Astrocyte (in vitro differentiated cells and primary cell): ENCODE measurements around the gene ATF6. TPM values are rescaled to one million over a fixed set of nuclear protein-coding genes. Genes with fewer than 3 reads are reported as not detected.

Experiments
- DNase-seq: peaks from one replicate; pipeline ENCODE4 v3.0.0-alpha.2; 2010; ENCODE audit warnings: low read depth
- FAIRE-seq: peaks from 2 replicates; lab custom pipeline; 2011; peaks lifted over from hg19 to GRCh38; lab: Jason Lieb, UNC
- H2AFZ ChIP-seq: 2 replicates; pipeline ENCODE4 v1.6.0; 2012; ENCODE audit warnings: low read depth, low read length, inconsistent platforms
- H3K27ac ChIP-seq: 2 replicates; pipeline ENCODE4 v1.5.1; 2011; ENCODE audit warnings: low read depth, low read length, inconsistent platforms
- H3K27me3 ChIP-seq: 2 replicates; pipeline ENCODE4 v1.6.0; 2011; ENCODE audit warnings: low read length, inconsistent platforms; ENCODE audit not compliant: insufficient read depth
- H3K36me3 ChIP-seq: 2 replicates; pipeline ENCODE4 v1.5.1; 2011; ENCODE audit warnings: low read length, inconsistent platforms; ENCODE audit not compliant: insufficient read depth
- H3K4me1 ChIP-seq: 2 replicates; pipeline ENCODE4 v1.5.1; 2011; ENCODE audit warnings: low read length, inconsistent platforms; ENCODE audit not compliant: insufficient read depth
- H3K4me2 ChIP-seq: 2 replicates; pipeline ENCODE4 v1.6.0; 2012; ENCODE audit warnings: low read length, inconsistent platforms
- H3K4me3 ChIP-seq: 2 replicates; pipeline ENCODE4 v1.5.1; 2011; ENCODE audit warnings: low read depth, mild to moderate bottlenecking, low read length, inconsistent platforms; ENCODE audit not compliant: insufficient read depth
- H3K79me2 ChIP-seq: 2 replicates; pipeline ENCODE4 v1.6.0; 2012; ENCODE audit warnings: mild to moderate bottlenecking, low read length, inconsistent platforms; ENCODE audit not compliant: insufficient read depth
- H3K9ac ChIP-seq: 2 replicates; pipeline ENCODE4 v1.6.0; 2012; ENCODE audit warnings: mild to moderate bottlenecking, low read length, inconsistent platforms
- H3K9me3 ChIP-seq: 2 replicates; pipeline ENCODE4 v1.5.1; 2012; ENCODE audit warnings: low read depth, mild to moderate bottlenecking, low read length, inconsistent platforms; ENCODE audit not compliant: insufficient read depth
- H4K20me1 ChIP-seq: 2 replicates; pipeline ENCODE4 v1.6.0; 2012; ENCODE audit warnings: low read length, inconsistent platforms; ENCODE audit not compliant: insufficient read depth
- H3K27ac Mint-ChIP-seq: one replicate; pipeline ENCODE4 v1.8.0; 2021; ENCODE audit warnings: mild to moderate bottlenecking, mixed read lengths; ENCODE audit not compliant: unreplicated experiment
- H3K27me3 Mint-ChIP-seq: one replicate; pipeline ENCODE4 v1.8.0; 2021; ENCODE audit warnings: low read depth, mixed read lengths; ENCODE audit not compliant: unreplicated experiment
- H3K36me3 Mint-ChIP-seq: one replicate; pipeline ENCODE4 v1.8.0; 2021; ENCODE audit warnings: low read depth, mixed read lengths; ENCODE audit not compliant: unreplicated experiment
- H3K4me1 Mint-ChIP-seq: one replicate; pipeline ENCODE4 v1.8.0; 2021; ENCODE audit warnings: low read depth, mixed read lengths; ENCODE audit not compliant: unreplicated experiment
- H3K4me3 Mint-ChIP-seq: one replicate; pipeline ENCODE4 v1.8.0; 2021; ENCODE audit warnings: mild to moderate bottlenecking, moderate library complexity, mixed read lengths; ENCODE audit not compliant: unreplicated experiment
- H3K9me3 Mint-ChIP-seq: one replicate; pipeline ENCODE4 v1.8.0; 2021; ENCODE audit warnings: mild to moderate bottlenecking, mixed read lengths; ENCODE audit not compliant: unreplicated experiment
- EZH2 ChIP-seq: IDR thresholded peaks from 2 replicates; pipeline ENCODE4 v1.6.1; 2012; ENCODE audit warnings: mild to moderate bottlenecking, low read length, inconsistent platforms; ENCODE audit not compliant: insufficient read depth
- total RNA-seq: library from RNA; stranded (reverse); gene quantifications from 2 replicates; pipeline ENCODE4 v1.2.1, GENCODE V29; 2021
- TF ChIP-seq, protein P1 (sequence below): IDR thresholded peaks from 2 replicates; pipeline ENCODE4 v1.5.1; 2011; ENCODE audit warnings: low read depth, mild to moderate bottlenecking, inconsistent platforms, low read length, moderate library complexity; ENCODE audit not compliant: insufficient read depth

Gene ATF6
- total RNA-seq, 1 donor from 2014 or later = 25.4 TPM

DNA sequence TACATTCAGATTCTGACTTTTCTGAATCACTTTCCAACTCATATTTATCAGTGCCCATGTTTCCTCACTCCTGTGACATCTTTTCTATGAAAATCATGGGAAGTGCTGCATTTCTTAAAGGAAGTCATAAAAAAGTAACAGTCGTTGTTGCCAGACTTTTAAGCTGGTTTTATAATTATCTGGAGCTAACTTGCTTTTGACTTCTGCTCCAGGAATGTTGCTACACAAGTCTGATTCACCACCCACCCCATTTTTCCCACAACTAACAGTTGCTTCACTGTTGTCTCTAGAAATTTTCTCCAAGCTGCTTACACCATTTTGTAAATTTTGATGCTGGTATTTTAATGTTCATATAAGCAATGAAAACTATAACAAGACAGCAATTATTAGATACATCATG lies 32.6 kb upstream of the ATF6 start:
- Histone ChIP-seq H3K4me2 (peak overlapping the region; percentile 38), H4K20me1 (no peaks in the 10 kb centered on the region), H3K27me3 (no peaks in the 10 kb centered on the region), H3K4me3 (no peak overlapping the region), H3K9ac (no peak overlapping the region), H3K79me2 (no peaks in the 10 kb centered on the region), H3K4me1 (peaks cover 17% of the 10 kb centered on the region), H2AFZ (no peak overlapping the region), H3K36me3 (no peaks in the 10 kb centered on the region), H3K9me3 (no peaks in the 10 kb centered on the region), H3K27ac (peak overlapping the region; percentile 57)
- Mint-ChIP-seq H3K27me3 (peaks cover 10% of the 10 kb centered on the region), H3K4me3 (no peak overlapping the region), H3K9me3 (no peaks in the 10 kb centered on the region), H3K27ac (no peak overlapping the region), H3K36me3 (no peaks in the 10 kb centered on the region), H3K4me1 (peaks cover 17% of the 10 kb centered on the region)
- peak; percentile 87 for DNase-seq
- TF ChIP-seq, protein P1, sequence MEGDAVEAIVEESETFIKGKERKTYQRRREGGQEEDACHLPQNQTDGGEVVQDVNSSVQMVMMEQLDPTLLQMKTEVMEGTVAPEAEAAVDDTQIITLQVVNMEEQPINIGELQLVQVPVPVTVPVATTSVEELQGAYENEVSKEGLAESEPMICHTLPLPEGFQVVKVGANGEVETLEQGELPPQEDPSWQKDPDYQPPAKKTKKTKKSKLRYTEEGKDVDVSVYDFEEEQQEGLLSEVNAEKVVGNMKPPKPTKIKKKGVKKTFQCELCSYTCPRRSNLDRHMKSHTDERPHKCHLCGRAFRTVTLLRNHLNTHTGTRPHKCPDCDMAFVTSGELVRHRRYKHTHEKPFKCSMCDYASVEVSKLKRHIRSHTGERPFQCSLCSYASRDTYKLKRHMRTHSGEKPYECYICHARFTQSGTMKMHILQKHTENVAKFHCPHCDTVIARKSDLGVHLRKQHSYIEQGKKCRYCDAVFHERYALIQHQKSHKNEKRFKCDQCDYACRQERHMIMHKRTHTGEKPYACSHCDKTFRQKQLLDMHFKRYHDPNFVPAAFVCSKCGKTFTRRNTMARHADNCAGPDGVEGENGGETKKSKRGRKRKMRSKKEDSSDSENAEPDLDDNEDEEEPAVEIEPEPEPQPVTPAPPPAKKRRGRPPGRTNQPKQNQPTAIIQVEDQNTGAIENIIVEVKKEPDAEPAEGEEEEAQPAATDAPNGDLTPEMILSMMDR = no peak
- TF ChIP-seq EZH2 = no peak
- FAIRE-seq = no peak

DNA sequence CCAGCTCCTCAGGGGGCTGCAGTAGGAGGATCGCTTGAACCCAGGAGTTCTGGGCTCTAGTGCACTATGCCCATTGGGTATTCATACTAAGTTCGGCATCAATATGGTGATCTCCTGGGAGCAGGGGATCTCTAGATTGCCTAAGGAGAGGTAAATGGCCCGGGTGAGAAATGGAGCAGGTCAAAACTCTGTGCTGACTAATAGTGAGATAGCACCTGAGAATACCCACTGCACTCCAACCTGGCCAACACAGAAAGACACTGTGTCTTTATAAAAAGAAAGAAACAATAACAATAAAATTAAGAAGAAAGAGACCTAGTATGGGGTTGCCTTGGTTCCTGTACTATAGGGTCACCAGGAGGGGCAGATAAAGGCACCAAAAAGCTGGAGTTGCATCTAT lies 30.3 kb upstream of the ATF6 start:
- Histone ChIP-seq H3K4me1 (peaks cover 11% of the 10 kb centered on the region), H2AFZ (no peak overlapping the region), H3K9ac (no peak overlapping the region), H3K79me2 (no peaks in the 10 kb centered on the region), H4K20me1 (no peaks in the 10 kb centered on the region), H3K9me3 (no peaks in the 10 kb centered on the region), H3K36me3 (no peaks in the 10 kb centered on the region), H3K27ac (no peak overlapping the region), H3K4me2 (no peak overlapping the region), H3K27me3 (no peaks in the 10 kb centered on the region), H3K4me3 (no peak overlapping the region)
- TF ChIP-seq, protein P1 = no peak
- H3K9me3 Mint-ChIP-seq = no peaks in the 10 kb centered on the region
- no peak for FAIRE-seq
- no peaks in the 10 kb centered on the region for H3K36me3 Mint-ChIP-seq
- no peak overlapping the region for H3K4me3 Mint-ChIP-seq
- peaks cover 16% of the 10 kb centered on the region for H3K27me3 Mint-ChIP-seq
- no peak for DNase-seq
- no peak overlapping the region for H3K27ac Mint-ChIP-seq
- peaks cover 8% of the 10 kb centered on the region for H3K4me1 Mint-ChIP-seq

DNA sequence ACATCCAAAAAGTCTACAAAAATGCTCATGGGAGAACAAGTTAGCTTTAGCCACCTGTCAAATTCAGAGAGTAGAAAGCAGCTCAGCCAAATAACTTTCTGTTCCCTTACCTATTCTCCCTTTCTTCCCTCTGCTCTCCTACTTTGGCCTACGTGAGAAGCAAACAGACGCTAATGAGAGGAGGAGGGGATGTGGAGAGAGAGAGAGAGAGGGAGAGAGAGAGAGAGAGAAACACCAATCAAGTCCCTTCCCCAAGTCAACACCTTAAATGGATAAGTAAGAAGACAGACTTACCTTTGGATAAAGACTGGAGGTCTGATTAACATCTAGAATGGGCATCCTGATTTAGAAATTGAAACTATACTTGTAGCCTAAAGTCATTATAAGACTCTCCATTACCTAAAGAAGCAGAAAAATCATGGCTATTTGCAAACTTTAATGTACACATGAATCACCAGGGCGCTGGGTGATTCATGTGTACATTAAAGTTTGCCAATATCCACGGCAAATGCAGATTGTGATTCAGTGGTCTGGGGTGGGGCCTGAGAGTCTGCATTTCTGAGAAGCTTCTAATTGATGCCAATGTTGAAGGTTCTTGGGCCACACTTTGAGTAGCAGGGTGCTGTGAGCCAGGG lies 29.7 kb upstream of the ATF6 start:
- peaks cover 15% of the 10 kb centered on the region for H3K27me3 Mint-ChIP-seq
- peaks cover 8% of the 10 kb centered on the region for H3K4me1 Mint-ChIP-seq
- no peaks in the 10 kb centered on the region for H3K9me3 ChIP-seq
- peak overlapping the region; percentile 52 for H2AFZ ChIP-seq
- H3K4me2 ChIP-seq = peak overlapping the region; percentile 50
- H3K4me3 ChIP-seq = no peak overlapping the region
- no peak overlapping the region for H3K9ac ChIP-seq
- H3K36me3 ChIP-seq = no peaks in the 10 kb centered on the region
- H3K79me2 ChIP-seq = no peaks in the 10 kb centered on the region
- FAIRE-seq (no peak), DNase-seq (no peak)
- H3K4me3 Mint-ChIP-seq = no peak overlapping the region
- no peaks in the 10 kb centered on the region for H4K20me1 ChIP-seq
- no peak overlapping the region for H3K27ac ChIP-seq
- no peaks in the 10 kb centered on the region for H3K36me3 Mint-ChIP-seq
- H3K4me1 ChIP-seq = peaks cover 11% of the 10 kb centered on the region
- H3K9me3 Mint-ChIP-seq = no peaks in the 10 kb centered on the region
- H3K27ac Mint-ChIP-seq = no peak overlapping the region
- H3K27me3 ChIP-seq = no peaks in the 10 kb centered on the region
- TF ChIP-seq, protein P1 = no peak
- no peak for TF ChIP-seq EZH2
